Calu3 (cell line): Measurements from ENCODE around the gene PPFIBP2. TPM values are rescaled to one million over a fixed set of nuclear protein-coding genes. Genes with fewer than 3 reads are reported as not detected.

Experiments
- BruUV-seq: library from RNA; stranded (reverse); fragments of 400-500 nt; replicated peaks from 2 replicates; lab custom pipeline; 2021; lab: Mats Ljungman, UMichigan
- CTCF ChIA-PET: fragments of 300-600 bp; sonication (Branson Sonifier 250); formaldehyde crosslinking; loops from one replicate; lab custom pipeline; 2022; ENCODE audit warnings: antibody characterized with exemption; lab: Charles Lee
- DNase-seq: peaks from one replicate; pipeline ENCODE4 v3.0.0; 2022
- H3K27ac Mint-ChIP-seq: one replicate; pipeline ENCODE4 v1.8.0; 2022; ENCODE audit warnings: mixed read lengths; ENCODE audit not compliant: unreplicated experiment
- H3K27me3 Mint-ChIP-seq: one replicate; pipeline ENCODE4 v1.8.0; 2022; ENCODE audit warnings: mixed read lengths; ENCODE audit not compliant: unreplicated experiment
- H3K36me3 Mint-ChIP-seq: one replicate; pipeline ENCODE4 v1.8.0; 2022; ENCODE audit warnings: mild to moderate bottlenecking, moderate library complexity, mixed read lengths; ENCODE audit not compliant: insufficient read depth, unreplicated experiment
- H3K4me1 Mint-ChIP-seq: one replicate; pipeline ENCODE4 v1.8.0; 2022; ENCODE audit warnings: mild to moderate bottlenecking, low read depth, mixed read lengths; ENCODE audit not compliant: unreplicated experiment
- H3K4me3 Mint-ChIP-seq: one replicate; pipeline ENCODE4 v1.8.0; 2022; ENCODE audit warnings: mild to moderate bottlenecking, low read depth, moderate library complexity, mixed read lengths; ENCODE audit not compliant: unreplicated experiment
- H3K9me3 Mint-ChIP-seq: one replicate; pipeline ENCODE4 v1.8.0; 2022; ENCODE audit warnings: low read depth, mixed read lengths; ENCODE audit not compliant: unreplicated experiment
- intact Hi-C: fragments of 100-400 bp; cut with micrococcal nuclease; formaldehyde crosslinking; loops from one replicate; pipeline ENCODE4 v1.10.0; 2022; ENCODE audit not compliant: unreplicated experiment
- total RNA-seq: library from RNA; stranded (reverse); gene quantifications from 2 replicates; pipeline ENCODE4 v1.2.3, GENCODE V29; 2022
- TF ChIP-seq, protein P1 (sequence below): fragments of 200-600 bp; IDR thresholded peaks from one replicate; pipeline ENCODE4 v1.8.0; 2022; ENCODE audit warnings: antibody characterized with exemption; ENCODE audit not compliant: unreplicated experiment

Gene PPFIBP2
- total RNA-seq, 1 experiment from 2014 or later, result 28.5 TPM

DNA sequence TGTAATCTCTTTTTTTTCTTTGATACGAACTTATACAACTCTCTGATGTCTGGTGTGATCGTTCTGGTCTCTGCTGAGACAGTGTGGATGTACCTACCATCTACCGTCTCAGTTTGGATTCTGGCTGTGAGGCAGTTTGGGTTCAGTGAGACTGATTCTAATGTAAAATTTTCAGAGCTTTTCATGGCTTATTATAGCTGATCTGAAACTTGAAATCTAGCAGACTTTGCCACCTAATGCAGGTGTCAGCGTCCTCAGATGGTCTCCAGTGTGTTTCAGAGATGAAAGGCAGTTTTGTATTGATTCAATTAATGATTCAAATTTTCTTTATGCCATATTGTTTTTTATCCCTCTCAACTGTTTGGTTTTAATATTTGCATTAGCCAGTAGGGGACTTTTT, 35.9 kb downstream of the PPFIBP2 start:
- no peaks in the 10 kb centered on the region for H3K36me3 Mint-ChIP-seq
- TF ChIP-seq, protein P1, sequence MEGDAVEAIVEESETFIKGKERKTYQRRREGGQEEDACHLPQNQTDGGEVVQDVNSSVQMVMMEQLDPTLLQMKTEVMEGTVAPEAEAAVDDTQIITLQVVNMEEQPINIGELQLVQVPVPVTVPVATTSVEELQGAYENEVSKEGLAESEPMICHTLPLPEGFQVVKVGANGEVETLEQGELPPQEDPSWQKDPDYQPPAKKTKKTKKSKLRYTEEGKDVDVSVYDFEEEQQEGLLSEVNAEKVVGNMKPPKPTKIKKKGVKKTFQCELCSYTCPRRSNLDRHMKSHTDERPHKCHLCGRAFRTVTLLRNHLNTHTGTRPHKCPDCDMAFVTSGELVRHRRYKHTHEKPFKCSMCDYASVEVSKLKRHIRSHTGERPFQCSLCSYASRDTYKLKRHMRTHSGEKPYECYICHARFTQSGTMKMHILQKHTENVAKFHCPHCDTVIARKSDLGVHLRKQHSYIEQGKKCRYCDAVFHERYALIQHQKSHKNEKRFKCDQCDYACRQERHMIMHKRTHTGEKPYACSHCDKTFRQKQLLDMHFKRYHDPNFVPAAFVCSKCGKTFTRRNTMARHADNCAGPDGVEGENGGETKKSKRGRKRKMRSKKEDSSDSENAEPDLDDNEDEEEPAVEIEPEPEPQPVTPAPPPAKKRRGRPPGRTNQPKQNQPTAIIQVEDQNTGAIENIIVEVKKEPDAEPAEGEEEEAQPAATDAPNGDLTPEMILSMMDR, result no peak
- H3K27ac Mint-ChIP-seq, result no peak overlapping the region
- intact Hi-C loops, result no loop called here
- no peak for DNase-seq
- H3K9me3 Mint-ChIP-seq, result no peaks in the 10 kb centered on the region
- H3K4me1 Mint-ChIP-seq, result no peaks in the 10 kb centered on the region
- H3K4me3 Mint-ChIP-seq, result no peak overlapping the region
- CTCF ChIA-PET, result interaction anchor here (1.6 kb wide), 1 partner anchor 108 kb away, joined by 5 read pairs; no protein-coding TSS in a partner anchor
- no TSS peak for BruUV-seq
- no peaks in the 10 kb centered on the region for H3K27me3 Mint-ChIP-seq

- CTCF ChIA-PET, result no interaction called here
- no peak for DNase-seq
- no TSS peak for BruUV-seq
- TF ChIP-seq, protein P1, result no peak
- H3K9me3 Mint-ChIP-seq, result no peaks in the 10 kb centered on the region
- H3K36me3 Mint-ChIP-seq, result no peaks in the 10 kb centered on the region
- intact Hi-C loops, result no loop called here
- H3K4me1 Mint-ChIP-seq, result no peaks in the 10 kb centered on the region
- no peaks in the 10 kb centered on the region for H3K27me3 Mint-ChIP-seq
- H3K27ac Mint-ChIP-seq, result no peak overlapping the region
- H3K4me3 Mint-ChIP-seq, result no peak overlapping the region
Measured at GRCh38 chr11:7551571-7551970, 37.8 kb downstream of the PPFIBP2 start.

GRCh38 chr11:7552666-7553065, 38.9 kb downstream of the PPFIBP2 start:
- BruUV-seq, result no TSS peak
- intact Hi-C loops, result no loop called here
- no peak overlapping the region for H3K27ac Mint-ChIP-seq
- H3K9me3 Mint-ChIP-seq, result no peaks in the 10 kb centered on the region
- no peak overlapping the region for H3K4me3 Mint-ChIP-seq
- TF ChIP-seq, protein P1, result no peak
- H3K36me3 Mint-ChIP-seq, result no peaks in the 10 kb centered on the region
- CTCF ChIA-PET, result no interaction called here
- no peaks in the 10 kb centered on the region for H3K27me3 Mint-ChIP-seq
- no peaks in the 10 kb centered on the region for H3K4me1 Mint-ChIP-seq
- DNase-seq, result no peak

DNA sequence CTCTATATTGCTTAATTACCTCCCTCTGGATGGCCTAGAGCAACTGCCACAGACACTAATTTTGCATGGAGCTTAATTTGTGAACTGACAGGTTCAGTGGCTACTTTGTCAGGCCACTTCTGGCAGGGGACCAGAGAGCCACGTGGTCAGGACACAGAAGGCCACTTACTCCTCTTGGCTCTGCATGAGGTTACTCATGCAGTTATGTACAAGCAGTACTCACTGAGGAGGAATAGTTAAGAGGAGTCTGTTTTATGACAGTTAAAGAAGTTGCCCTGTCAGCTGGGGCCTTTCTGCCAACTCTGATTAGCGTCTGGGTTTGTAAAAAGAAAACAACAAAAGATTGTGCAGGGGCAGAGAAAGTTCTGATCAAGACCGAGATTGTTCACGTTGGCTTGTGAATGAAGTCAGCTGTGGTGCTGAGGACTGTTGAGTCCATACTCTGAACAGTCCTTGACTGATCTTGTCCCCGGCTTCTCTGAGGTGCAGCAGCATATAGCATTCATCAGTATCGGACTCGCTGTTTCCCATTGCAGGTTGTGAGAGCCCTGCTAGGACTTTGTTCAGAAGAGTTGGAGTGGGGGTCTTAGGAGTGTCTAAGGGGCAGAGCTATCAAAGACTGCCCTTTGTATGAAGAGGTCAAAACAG, 41.4 kb downstream of the PPFIBP2 start:
- no peak for DNase-seq
- Mint-ChIP-seq H3K4me1 (no peaks in the 10 kb centered on the region), H3K4me3 (no peak overlapping the region), H3K27me3 (no peaks in the 10 kb centered on the region), H3K27ac (no peak overlapping the region), H3K36me3 (no peaks in the 10 kb centered on the region), H3K9me3 (no peaks in the 10 kb centered on the region)
- BruUV-seq, result no TSS peak
- TF ChIP-seq, protein P1, result no peak
- intact Hi-C loops, result no loop called here
- CTCF ChIA-PET, result no interaction called here
